ENCODE data around the gene NUF2. TPM values are rescaled to one million over a fixed set of nuclear protein-coding genes. Genes with fewer than 3 reads are reported as not detected.
A peak's percentile ranks its signal among the peaks of the same experiment; 100 is the strongest.
"Not testable (repeated sequence)": the region's sequence is repeated elsewhere in the genome, so short reads cannot be mapped to it uniquely, and the experiment has no call there.

NUF2 gene
- 0.29 TPM for total RNA-seq
- long read RNA-seq, partial matches to known transcripts: 1 of 3 reads
- long read RNA-seq, other reads (novel, unspliced or antisense): 1 of 3 reads

- peak; percentile 98 for DNase-seq (ENCODE audit: low spot score)
Observed at GRCh38 chr1:163321311-163322305, at the start of gene NUF2. TSS of gene NUF2 (plus strand) at chr1:163321954. CDS start at chr1:163326052, 4,098 bp downstream.

- DNase-seq (ENCODE audit: low spot score): no peak
Observed at GRCh38 chr1:163273766-163274441, 47.9 kb upstream of the NUF2 start.

DNA sequence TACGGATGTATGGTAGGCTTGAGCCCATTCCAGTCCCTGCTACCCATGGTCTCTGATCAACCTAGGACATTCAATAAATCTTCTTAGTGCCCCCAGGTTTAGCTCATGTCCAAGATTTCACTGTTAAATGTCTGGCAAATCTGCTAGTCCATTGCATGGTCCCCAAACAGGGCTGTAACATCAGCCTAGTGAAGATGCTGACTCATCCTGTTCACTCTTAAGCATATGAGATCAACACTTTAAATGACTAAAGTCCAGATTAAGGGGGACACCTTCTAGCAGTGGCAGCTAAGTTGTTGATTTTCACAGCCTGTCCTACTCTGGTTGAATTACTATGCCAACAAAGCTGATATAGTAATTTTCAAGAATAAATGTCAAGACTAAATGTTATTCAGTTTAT is 46.5 kb upstream of the NUF2 start:
- no peak for DNase-seq (ENCODE audit: low spot score)

DNA sequence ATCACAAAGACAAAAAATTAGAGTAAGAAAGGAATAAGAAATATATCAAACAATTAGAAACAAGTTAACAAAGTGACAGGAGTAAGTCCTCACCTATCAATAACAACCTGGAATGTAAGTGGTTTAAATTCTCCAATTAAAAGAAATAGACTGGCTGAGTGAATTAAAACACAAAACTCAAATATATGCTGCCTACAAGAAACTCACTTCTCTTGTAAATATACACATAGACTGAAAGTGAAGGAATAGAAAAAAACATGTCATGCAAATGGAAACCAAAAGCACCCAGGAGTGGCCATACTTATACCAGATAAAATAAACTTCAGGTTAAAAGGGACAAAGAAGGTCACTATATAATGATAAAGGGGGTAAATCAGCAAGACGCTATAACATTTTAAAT is 43.2 kb upstream of the NUF2 start:
- DNase-seq (ENCODE audit: low spot score): no peak

- DNase-seq (ENCODE audit: low spot score): not testable (repeated sequence)
Observed at GRCh38 chr1:163284867-163285266, 36.9 kb upstream of the NUF2 start.

- no peak for DNase-seq (ENCODE audit: low spot score)
Observed at GRCh38 chr1:163290025-163290640, 31.6 kb upstream of the NUF2 start.

GRCh38 chr1:163291461-163291860 is 30.3 kb upstream of the NUF2 start:
- no peak for DNase-seq (ENCODE audit: low spot score)

- DNase-seq (ENCODE audit: low spot score): not testable (repeated sequence)
Observed at GRCh38 chr1:163292153-163292552, 29.6 kb upstream of the NUF2 start.

- not testable (repeated sequence) for DNase-seq (ENCODE audit: low spot score)
Observed at GRCh38 chr1:163293497-163293896, 28.3 kb upstream of the NUF2 start.

- DNase-seq (ENCODE audit: low spot score): no peak
Observed at GRCh38 chr1:163295949-163296348, 25.8 kb upstream of the NUF2 start.

GRCh38 chr1:163296504-163297263 is 25.1 kb upstream of the NUF2 start:
- no peak for DNase-seq (ENCODE audit: low spot score)

- DNase-seq (ENCODE audit: low spot score): no peak
Observed at GRCh38 chr1:163298365-163298764, 23.4 kb upstream of the NUF2 start.

- DNase-seq (ENCODE audit: low spot score): no peak
Observed at GRCh38 chr1:163300568-163300967, 21.2 kb upstream of the NUF2 start.

DNA sequence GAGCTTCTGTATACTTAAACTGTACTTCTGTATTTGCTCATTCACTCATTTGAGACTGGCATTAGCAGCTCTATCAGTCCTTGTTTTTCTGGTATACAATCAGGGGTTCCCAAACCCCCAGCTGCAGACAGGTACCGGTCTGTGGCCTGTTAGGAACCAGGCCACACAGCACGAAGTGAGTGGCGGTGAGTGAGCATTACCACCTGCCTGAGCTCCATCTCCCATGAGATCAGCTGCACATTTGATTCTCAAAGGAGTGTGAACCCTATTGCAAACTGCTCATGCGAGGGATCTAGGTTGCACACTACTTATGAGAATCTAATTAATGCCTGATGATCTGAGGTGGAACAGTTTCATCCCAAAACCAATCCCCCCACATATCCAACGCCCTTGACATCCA is 18.2 kb upstream of the NUF2 start:
- DNase-seq (ENCODE audit: low spot score): no peak

DNA sequence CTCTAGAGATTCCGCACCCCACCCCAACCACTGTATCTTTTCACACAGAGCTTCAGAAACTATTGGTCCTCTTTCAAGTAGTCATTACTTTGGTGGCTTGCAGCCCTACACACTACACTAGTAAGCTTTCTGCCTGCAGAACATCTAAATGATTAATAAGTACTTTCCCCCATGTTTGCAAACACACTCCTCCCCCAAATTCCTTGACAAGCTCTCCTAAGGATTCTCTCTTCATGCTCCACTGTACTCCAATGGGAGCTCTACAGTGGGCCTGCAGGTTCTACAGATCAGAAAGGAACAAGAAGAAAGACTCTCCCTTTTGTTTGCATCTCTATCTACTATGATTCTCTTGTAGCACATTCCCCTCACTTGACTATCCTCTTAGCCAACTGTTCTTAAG is 16.3 kb upstream of the NUF2 start:
- DNase-seq (ENCODE audit: low spot score): no peak

- DNase-seq (ENCODE audit: low spot score): no peak
Observed at GRCh38 chr1:163307479-163308171, 14.1 kb upstream of the NUF2 start.

- no peak for DNase-seq (ENCODE audit: low spot score)
Observed at GRCh38 chr1:163308811-163309210, 12.9 kb upstream of the NUF2 start.

GRCh38 chr1:163315773-163316374 is 5.9 kb upstream of the NUF2 start:
- DNase-seq (ENCODE audit: low spot score): no peak

- no peak for DNase-seq (ENCODE audit: low spot score)
Observed at GRCh38 chr1:163320891-163321290, 863 bp upstream of the NUF2 start.

DNA sequence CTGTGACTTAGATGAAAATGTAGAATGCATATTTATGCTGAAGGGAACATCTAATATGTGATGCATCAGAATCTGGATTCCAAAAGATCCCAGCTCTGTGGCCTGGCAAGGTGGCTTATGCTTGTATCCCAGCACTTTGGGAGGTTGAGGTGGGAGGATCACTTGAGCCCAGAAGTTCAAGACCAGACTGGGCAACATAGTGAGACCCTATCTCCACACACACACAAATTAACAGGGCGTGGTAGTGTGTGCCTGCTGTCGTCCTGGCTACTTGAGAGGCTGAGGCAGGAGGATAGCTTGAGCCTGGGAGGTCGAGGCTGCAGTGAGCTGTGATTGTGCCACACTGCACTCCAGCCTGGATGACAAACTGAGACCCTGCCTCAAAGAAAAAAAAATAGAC is 1.6 kb downstream of the NUF2 start:
- not testable (repeated sequence) for DNase-seq (ENCODE audit: low spot score)

Measured in mesenteric fat pad (tissue), 1 donor.